Endometrium (tissue), 2 donors: Measurements from ENCODE around the gene DUSP18.
"Not testable (repeated sequence)": the region's sequence is repeated elsewhere in the genome, so short reads cannot be mapped to it uniquely, and the experiment has no call there.

Experiments
- FAIRE-seq: peaks from 2 replicates; lab custom pipeline; 2012; peaks lifted over from hg19 to GRCh38; lab: Jason Lieb, UNC
- donor health status: control.
- donor health status: control.

Gene DUSP18

DNA sequence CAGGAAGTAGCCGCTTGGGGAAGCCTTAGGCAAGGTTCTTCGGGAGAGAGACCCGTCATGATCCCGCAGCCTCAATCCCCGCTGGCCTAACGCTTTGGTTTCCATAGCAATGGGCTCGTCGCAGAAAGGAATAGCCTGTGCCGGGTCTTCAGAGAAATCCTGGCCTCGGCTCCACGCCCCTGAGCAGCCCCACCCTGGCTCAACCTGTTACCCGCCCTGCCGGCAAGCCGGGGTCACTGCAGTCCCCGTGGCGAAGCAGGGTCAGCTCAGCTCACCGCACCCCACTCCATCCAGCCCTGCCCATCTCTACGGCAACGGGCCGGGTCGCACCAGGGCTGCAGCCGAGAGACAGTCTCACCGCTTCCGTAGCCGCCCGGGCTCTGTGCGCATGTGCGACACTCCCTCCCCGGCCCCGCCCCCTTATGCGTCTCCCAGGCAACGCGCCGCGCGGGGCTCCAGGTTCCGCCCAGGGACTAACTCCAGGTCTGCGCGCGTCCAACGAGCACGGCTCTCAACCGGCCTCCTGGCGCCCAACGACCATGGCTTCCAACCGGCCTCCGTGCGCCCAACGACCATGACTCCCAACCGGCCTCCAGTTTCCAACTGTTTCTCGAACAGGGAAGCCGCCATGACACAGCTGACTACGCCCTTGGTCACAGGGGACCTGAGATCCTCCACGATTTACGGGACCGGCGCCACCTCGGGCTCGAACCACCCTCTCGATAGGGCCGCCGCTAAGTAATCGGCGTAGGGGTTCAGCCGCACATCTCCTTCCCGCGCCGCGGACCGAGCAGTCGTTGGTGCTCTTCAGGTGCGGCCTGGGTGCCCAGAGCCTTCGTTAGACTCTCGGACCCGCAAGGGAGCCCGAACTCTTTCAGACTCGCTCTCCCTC lies at the start of gene DUSP18:
DUSP18 (minus strand) TSS at position 382 of the 892 bp plus-strand sequence. CDS start 3,872 bp downstream, outside the sequence.
- peak; percentile 21 for FAIRE-seq

DNA sequence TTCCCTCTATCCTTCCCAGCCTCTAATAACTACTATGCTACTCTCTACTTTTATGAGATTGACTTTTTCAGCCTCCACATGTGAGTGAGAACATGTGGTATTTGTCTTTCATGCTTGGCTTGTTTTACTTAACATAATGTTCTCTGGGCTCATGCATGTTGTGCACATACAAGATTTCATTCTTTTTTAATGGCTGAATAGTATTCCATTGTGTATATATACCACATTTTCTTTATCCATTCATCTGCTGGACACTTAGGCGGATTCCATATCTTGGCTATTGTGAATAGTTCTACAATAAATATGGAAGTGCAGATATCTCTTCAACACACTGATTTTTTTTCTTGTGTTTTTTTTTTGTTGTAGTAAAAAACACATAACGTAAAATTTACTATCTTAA lies 46.4 kb upstream of the DUSP18 start:
- no peak for FAIRE-seq

DNA sequence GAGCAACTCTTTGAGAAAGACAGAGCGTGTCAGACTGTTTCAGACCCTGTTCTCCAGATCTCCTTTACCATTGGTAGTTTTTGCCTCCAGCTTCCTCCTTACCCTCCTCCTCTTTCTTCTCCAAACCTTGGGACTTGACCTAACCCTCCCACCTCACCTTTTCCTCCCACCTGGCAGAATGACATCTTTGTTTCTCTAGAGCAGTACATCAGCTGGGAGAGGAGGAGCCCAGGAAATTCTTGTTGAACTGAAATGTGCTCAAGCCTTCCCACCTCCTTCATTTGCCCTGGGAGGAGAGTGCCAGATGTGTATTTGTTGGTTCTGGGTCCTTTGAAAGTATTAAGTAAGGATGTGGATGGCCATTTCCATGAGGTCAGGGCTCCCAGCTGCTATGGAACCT lies 44.4 kb upstream of the DUSP18 start:
- no peak for FAIRE-seq

DNA sequence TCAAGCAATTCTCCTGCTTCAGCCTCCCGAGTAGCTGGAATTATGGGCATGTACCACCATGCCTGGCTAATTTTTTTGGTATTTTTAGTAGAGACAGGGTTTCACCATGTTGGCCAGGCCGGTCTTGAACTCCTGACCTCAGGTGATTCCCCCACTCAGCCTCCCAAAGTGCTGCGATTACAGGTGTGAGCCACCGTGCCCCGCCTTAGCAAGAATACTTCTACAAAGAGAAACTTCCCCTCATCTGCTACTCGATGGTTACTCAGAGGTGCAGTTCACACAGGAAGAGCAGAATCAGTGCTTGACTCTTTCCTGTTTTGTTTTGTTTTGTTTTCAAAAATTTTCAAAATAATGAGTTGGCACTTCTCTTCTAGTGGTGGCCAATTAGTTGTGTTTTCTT lies 42.3 kb upstream of the DUSP18 start:
- FAIRE-seq: not testable (repeated sequence)

DNA sequence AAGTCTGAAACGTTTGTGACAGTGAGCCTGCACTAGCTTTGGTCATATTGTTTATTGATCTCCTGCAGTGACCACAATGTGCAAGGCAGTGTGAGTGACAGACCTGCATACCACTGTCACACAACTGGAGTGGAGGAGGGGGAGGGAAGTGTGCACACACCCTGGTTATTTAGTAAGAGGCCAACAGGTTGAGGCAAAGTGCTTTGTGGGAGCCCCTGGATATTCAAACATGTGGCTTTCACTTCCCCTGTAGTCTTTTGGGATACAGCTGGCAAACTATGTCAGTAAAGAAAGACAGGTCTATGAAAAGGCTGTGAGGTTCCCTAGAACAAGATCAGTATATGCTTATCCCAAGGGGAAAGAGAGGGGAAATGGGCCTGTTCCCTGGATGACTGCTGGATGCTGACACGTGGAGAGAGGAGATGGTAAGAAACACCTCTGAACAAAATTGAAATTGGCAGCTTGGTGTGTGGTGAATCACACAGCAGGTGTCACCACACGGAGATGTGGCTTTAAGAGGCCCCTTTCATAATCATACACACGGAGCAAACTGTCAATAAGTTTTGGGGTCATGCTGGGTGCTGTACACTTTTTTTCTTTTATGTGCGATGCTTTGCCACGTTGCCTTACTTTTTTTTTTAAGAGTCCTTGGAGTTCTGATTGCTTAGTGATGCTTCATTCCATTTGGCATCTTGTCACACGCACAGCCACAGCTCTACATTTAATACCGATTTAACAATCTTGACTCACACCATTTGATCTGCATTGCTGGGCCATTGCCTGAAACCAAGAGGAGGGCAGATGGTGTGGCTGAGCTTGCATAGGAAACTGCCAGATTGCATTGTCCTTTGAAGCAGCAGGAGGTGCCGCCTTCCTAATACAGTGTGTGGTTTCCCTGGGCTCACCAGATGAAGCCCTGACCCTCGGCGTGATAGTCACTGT lies 38.3 kb upstream of the DUSP18 start:
- FAIRE-seq: no peak

DNA sequence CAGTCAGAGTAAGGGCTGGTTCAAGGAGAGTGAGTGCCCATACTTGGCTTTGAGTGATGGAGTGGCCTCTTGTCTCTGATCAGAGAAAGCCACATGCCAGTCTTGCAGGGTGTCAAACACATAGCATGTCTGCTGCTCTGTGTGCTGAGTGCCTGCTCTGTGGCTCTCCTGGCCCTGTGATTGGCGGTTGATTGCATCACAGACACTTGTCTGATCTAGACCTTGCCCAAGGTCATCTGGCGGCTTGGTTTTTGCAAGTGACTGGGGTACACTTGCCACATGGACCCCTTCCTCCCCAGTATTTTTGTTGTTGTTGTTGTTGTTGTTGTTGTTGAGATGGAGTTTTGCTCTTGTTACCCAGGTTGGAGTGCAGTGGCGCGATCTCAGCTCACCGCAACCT lies 37.3 kb upstream of the DUSP18 start:
- FAIRE-seq: no peak

DNA sequence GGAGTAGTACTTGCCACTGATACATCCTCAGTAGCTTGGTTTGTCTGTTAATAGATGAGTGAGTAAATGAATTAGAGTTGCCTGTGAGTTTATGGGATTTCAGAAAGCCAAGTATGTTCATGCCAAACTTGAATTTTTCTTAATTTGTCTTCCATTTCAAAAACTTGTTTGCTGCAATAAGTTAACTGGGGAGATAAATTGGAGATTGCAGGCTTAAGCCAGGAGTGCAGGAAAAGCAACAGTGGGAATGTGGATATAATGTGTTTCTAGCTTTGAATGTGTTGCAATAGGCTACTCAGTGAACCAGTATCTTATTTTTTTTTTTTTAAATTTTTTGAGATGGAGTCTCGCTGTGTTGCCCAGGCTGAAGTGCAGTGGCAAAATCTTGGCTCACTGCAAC lies 35.2 kb upstream of the DUSP18 start:
- FAIRE-seq: no peak

DNA sequence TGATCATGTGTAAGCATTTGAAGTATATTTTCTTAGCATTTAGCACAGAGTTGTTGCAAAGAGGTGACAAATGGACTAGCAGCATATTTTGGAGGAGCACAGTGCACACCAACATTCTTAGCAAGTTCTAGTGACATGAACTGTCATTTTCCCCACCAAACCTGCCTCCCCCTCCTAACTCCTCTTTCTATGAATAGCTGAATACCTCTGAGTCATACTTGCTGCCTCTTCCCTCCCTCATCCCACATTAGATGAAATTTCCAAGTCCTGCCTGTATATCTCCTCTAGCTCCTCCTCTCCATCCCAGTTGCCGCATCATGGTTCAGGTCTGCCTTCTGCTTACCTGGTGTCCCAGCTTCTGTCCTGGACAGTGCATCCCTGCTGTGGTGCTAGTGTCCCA lies 34.2 kb upstream of the DUSP18 start:
- FAIRE-seq: no peak

DNA sequence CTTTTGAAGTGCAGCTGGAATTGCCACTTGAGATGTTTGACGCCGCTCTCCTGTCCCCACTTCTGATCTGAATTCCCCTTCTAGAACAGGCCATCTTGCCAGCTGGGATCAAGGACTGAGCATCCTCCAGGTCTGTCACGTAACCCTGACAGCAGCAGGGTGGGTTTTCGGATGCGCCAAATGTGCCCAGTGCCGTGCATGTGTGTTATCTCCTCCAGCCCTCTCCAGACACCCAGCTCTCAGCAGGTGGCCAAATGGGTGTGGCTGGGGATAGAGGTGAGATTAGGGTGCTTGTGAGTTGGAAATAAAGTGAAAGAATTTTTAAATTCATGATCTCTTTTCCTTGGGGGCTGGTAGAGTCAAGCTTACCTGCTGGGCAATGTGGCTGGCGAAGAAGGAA lies 30.3 kb upstream of the DUSP18 start:
- FAIRE-seq: no peak

DNA sequence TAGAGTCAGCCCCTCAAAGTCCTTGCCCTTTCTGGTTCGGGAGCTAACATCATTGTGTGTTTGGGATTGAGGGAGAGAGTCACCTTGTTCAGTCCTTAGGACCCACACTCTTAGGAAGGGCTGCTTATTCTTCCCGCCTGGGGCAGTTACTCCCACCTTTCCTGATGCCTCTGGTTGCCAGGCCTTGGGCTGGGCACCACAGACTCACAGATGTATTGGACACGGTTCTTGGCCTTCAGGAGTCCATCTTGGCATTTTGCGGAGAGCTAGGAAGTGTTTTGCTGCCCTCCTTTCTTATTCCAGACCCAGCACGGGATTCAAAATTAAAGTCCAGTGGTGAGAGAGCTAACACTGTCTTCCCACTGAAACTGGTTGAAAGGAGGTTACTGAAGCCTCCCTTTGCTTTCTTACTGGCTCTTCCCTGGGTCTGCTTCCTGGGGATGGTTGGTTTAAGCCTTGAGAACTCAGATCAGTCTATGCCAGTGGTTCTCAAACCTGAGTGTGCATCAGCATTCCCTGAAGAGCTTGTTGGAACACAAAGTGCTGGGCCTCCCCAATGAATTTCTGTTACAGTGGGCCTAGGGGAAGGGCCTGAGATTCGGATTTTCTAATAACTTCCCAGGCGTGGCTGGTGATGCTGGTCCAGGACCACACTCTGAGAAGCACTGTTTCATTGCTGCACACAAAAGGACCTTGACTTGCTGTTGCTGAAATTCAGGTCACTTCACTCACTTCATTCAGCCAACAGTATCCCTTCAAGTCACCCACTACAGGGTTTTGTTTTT lies 28.4 kb upstream of the DUSP18 start:
- no peak for FAIRE-seq

DNA sequence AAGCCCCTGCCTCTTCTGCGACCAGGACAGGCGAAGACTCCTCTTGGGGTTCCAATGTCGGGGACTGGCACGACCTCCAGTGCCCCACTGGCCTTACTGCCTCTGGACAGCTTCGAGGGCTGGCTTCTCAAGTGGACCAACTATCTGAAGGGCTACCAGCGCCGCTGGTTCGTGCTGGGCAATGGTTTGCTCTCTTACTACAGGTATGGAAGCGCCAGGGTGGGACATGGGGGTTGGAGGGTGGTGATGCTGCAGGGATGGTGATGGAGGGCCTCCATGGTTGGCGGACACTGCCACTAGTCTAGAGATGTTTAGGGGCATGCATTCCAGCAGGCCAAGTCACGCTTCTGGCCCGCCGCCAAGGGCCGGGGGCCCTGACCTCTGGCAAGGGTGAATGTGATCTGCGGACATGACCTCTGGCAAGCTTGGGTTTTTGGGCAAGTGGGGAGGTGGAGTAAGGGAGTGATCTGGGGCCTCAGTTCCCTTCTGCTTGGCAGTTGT lies 27.7 kb upstream of the DUSP18 start:
- no peak for FAIRE-seq

DNA sequence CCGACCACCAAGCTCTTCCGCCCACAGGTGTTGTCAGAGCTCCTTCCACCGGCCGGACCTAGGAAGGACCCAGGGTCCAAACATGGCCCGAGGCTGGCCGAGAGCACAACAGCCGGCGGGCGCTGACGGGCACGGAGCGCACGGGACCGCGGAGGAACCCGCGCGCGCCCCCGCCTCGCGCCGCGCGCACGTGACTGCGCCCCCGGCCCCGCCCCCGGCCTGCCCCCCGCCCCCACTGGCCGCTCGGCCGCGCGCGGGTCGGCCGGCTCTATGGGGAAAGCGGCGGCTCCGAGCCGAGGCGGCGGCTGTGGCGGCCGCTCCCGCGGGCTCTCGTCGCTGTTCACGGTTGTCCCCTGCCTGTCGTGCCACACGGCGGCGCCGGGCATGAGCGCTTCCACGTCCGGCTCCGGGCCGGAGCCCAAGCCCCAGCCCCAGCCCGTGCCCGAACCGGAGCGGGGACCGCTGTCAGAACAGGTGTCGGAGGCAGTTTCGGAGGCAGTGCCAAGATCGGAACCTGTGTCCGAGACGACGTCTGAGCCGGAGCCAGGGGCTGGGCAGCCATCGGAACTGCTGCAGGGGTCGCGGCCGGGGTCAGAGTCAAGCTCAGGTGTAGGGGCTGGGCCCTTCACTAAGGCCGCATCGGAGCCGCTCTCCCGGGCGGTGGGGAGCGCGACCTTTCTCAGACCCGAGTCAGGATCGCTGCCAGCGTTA lies 27.1 kb upstream of the DUSP18 start, which contains the start of gene OSBP2:
OSBP2 (plus strand) TSS at position 235 of the 711 bp plus-strand sequence; CDS start at position 271, 36 bp downstream.
- no peak for FAIRE-seq

DNA sequence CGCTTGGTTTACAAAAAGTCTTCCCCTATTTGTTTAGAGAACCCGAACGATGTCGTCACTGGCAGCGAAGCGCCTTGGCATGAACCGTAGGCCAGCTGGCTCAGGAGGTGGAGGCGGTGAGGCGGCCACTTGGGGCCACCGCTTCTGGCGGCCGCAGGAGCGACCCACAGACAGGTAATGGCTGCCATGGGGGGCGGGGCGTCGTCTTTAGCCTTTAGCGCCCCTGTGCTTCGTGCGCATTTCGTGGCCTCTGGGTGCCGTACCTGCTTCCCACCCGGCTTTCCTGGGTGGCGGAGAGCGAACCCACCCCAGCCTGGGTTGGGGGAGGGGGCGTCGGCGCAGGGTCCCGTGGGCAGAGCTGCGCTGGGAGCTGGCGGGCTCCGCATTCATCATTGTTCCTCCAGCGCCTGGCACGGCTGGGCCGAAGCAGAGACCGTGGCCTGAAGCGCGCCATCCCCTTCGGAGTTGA lies 26.5 kb upstream of the DUSP18 start:
- FAIRE-seq: no peak

DNA sequence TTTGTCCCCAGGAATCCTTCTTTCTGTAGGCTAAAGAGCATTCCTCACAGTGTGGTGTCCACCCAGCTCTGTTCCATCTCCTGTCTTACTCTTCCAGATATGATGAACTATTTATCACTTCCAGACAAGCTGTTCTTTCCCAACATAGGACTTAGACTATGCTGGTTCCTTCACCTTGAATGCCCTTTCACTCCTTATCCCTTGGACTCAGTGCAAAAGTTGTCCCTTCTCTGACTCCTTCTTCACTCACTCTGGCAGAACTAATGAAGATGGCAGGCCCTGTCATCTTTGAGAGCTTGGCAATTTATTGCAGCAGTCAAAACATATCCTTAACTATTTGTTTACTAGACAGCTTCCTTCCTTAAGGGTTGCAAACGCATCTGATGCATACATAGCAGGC lies 23.5 kb upstream of the DUSP18 start:
- FAIRE-seq: no peak

DNA sequence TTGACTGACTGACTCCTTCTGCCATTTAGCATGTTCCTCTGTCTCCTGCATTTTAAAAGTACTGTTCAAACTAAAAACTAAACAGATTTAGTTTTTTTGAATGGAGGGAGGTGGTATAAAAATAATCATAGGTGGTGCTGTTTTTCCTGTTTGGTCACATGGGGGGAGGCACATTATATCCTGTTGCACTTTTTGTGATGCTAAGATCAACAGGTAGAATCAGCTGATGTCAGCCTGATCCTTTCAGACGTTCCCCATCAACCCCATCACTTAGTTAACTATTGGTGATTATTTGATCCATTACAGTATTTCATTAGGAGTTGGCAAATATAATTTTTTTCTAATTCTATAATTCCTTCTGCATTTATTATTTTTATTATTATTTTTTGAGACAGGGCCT lies 21.9 kb upstream of the DUSP18 start:
- FAIRE-seq: no peak

DNA sequence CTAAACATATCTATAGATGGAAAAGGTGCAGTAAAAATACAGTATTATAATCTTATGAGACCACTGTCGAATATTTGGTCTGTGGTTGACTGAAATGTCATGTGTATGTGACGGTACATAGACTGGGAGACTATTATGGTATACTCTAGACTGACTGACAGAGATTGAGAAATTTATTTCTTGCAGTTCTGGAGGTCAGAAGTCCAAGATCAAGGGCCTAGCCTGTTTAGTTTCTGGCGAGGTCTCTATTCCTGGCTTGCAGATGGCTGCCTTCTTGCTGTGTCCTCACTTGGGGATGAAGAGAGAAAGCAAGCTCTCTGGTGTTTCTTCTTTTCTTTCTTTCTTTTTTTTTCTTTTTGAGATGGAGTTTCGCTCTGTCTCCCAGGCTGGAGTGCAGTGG lies 19.7 kb upstream of the DUSP18 start:
- FAIRE-seq: no peak

DNA sequence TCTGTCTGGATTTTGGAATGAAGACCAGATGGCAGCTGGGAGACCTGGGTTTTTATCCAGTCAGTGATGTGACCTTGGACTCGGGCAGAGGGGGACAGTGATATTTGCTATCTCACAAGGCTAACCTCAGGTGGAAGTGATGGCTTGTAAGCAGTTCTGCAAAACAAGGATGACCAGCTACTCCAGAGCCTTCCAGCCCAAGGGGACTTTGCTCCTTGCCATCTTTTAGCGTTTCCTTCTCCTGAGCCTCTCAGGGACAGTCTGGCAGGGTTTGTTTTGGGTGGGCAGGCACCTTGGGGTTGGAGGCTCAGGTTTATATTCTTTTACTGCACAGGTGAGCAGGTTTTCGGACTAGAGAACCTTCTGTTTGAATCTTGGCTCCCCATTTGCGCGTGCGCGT lies 17.5 kb upstream of the DUSP18 start:
- no peak for FAIRE-seq

DNA sequence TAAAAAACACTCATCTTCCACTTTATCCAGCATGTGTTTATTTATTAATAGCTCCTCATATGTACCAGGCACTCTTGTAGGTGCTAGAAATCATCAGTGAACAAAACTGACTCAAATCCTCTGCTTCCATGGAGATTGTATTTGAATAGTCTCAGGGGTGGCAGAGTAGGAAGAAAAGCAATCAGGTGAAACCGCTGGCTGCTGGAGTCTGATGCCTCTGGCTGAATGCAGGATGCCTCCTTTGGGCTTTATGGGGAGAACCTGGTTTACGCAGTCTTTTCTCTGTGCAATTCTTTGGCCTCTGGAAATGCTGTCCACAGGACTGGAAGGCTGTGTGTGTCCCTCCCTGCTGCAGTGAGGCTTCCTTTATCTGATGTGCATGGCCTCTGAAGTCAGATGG lies 14.2 kb upstream of the DUSP18 start:
- FAIRE-seq: no peak

DNA sequence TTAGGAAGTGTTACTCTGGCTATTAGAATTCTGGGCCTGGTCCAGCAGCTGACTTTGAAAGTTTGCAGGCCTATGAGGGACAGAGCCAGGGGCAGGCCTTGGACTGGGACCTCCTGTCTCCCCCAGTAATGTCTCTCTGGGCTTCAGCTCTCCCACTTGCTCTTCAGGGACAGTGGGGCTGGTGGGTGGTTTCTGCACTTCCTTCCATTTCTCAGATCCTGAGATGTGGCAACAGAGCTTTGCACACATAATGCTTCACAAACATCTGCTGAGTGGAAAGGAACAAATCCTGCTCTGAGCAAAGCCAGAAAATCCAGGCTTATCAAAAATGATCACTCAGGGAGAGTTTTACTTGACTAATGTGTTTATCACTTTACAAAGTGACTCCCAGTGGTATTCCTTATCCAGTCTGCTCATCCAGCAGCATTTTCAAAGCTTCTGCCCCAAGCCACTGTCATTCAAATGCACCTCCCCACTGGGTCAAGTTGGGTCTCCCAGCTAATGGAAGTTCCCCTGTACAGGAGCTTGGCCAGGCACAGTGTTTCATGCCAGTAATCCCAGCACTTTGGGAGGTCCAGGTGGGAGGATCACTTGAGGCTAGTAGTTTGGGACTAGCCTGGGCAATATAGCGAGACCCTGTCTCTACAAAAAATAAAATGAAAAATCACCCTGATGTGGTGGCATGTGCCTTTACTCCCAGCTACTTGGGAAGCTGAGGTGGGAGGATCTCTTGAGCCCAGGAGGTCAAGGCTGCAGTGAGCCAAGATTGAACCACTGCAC lies 13.5 kb upstream of the DUSP18 start:
- FAIRE-seq: no peak
